ENCODE measurements around the gene NUTF2. TPM values are rescaled to one million over a fixed set of nuclear protein-coding genes. Genes with fewer than 3 reads are reported as not detected.

NUTF2 gene
- total RNA-seq, 1 experiment from 2014 or later, result 145 TPM

- Histone ChIP-seq H3K79me2 (ENCODE audit: insufficient read depth, low read length) (peaks cover 72% of the 10 kb centered on the region), H3K4me2 (ENCODE audit: low read length) (peak overlapping the region; percentile 82), H3K27me3 (ENCODE audit: insufficient read depth, low read length) (no peaks in the 10 kb centered on the region), H3K9ac (ENCODE audit: low read length) (peak overlapping the region; percentile 93), H3K27ac (ENCODE audit: low read depth, low read length) (peak overlapping the region; percentile 83), H3K36me3 (ENCODE audit: control insufficient read depth in 1 of 2, insufficient read depth in 2 of 2, low read length in 2 of 2) (peaks cover 4 to 6% of the 10 kb centered on the region in 2 experiments; a peak in 2 of 4 replicates), H2AFZ (ENCODE audit: low read depth, low read length, poor library complexity, severe bottlenecking) (no peak overlapping the region), H3K9me2 (ENCODE audit: insufficient read depth) (no peaks in the 10 kb centered on the region), H3K4me1 (ENCODE audit: control insufficient read depth in 1 of 2, insufficient read depth in 2 of 2, low read length in 2 of 2) (peaks cover 15 to 37% of the 10 kb centered on the region in 2 experiments), H4K20me1 (ENCODE audit: insufficient read depth) (peaks cover 4% of the 10 kb centered on the region; the same call in 1 of the 2 replicates), H3K4me3 (replicated peaks in 1 of 2; ENCODE audit: low read depth in 1 of 2, low read length in 2 of 2) (peak overlapping the region; percentile 83 to 96), H3K9me3 (ENCODE audit: control insufficient read depth in 1 of 2, insufficient read depth in 1 of 2, low read depth in 1 of 2, low read length in 2 of 2) (no peaks in the 10 kb centered on the region)
- DNase-seq (ENCODE audit: low read depth, low spot score) (no peak), ATAC-seq (no peak)
- ChIA-PET POLR2A (no interaction called here), RAD21 (ENCODE audit: low non-redundant PET in 1 of 2, low total read pairs in 2 of 2, uncharacterized antibody in 2 of 2, unreplicated experiment in 2 of 2) (no interaction called here), CTCF (no interaction called here)
- intact Hi-C loops (cut with micrococcal nuclease), result no loop called here
- TF ChIP-seq POLR2A (IDR thresholded peaks at IDR 0.05; ENCODE audit: borderline replicate concordance, extremely low read depth, insufficient read depth, insufficient read length) (no peak), SIN3A (IDR thresholded peaks at IDR 0.05; ENCODE audit: low read depth) (no peak), EZH2 (IDR thresholded peaks at IDR 0.05) (no peak), CEBPB (IDR thresholded peaks at IDR 0.05; ENCODE audit: low read depth) (no peak), FOSL1 (IDR thresholded peaks at IDR 0.05; ENCODE audit: low read depth) (no peak), CBX3 (IDR thresholded peaks at IDR 0.05; ENCODE audit: low read depth) (no peak), SP1 (IDR thresholded peaks at IDR 0.05; ENCODE audit: low read depth) (no peak), EGR1 (IDR thresholded peaks at IDR 0.05; ENCODE audit: low read depth) (no peak)
- TF ChIP-seq, protein P1, sequence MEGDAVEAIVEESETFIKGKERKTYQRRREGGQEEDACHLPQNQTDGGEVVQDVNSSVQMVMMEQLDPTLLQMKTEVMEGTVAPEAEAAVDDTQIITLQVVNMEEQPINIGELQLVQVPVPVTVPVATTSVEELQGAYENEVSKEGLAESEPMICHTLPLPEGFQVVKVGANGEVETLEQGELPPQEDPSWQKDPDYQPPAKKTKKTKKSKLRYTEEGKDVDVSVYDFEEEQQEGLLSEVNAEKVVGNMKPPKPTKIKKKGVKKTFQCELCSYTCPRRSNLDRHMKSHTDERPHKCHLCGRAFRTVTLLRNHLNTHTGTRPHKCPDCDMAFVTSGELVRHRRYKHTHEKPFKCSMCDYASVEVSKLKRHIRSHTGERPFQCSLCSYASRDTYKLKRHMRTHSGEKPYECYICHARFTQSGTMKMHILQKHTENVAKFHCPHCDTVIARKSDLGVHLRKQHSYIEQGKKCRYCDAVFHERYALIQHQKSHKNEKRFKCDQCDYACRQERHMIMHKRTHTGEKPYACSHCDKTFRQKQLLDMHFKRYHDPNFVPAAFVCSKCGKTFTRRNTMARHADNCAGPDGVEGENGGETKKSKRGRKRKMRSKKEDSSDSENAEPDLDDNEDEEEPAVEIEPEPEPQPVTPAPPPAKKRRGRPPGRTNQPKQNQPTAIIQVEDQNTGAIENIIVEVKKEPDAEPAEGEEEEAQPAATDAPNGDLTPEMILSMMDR (IDR thresholded peaks at IDR 0.05 in 2 of 3, conservative IDR thresholded peaks at IDR 0.05 in 1 of 3; ENCODE audit: borderline replicate concordance in 1 of 3, insufficient read depth in 1 of 3, low read depth in 2 of 3, low read length in 2 of 3), result no peak
- no TSS peak for BruUV-seq (replicated peaks)
These were observed 1.4 kb downstream of the NUTF2 start for GRCh38 chr16:67848118-67848517.

DNA sequence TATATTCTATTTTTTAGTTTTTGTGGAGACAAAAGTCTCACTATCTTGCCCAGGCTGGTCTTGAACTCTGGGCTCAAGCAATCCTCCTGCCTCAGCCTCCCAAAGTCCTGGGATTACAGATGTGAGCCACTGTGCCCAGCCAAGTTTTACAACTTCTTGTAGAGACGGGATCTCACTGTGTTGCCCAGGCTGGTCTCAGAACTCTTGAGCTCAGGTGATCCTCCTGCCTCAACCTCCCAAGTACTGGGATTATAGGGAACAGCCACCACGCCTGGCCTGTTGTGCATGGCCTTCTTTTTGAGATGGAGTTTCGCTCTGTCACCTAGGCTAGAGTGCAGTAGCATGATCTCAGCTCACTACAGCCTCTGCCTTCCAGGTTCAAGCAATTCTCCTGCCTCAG is 6.9 kb downstream of the NUTF2 start:
- RAD21 ChIA-PET (ENCODE audit: low non-redundant PET in 1 of 2, low total read pairs in 2 of 2, uncharacterized antibody in 2 of 2, unreplicated experiment in 2 of 2), result no interaction called here
- Histone ChIP-seq H3K36me3 (ENCODE audit: control insufficient read depth in 1 of 2, insufficient read depth in 2 of 2, low read length in 2 of 2) (peaks cover 4 to 10% of the 10 kb centered on the region in 2 experiments; a peak in 2 of 4 replicates), H3K27me3 (ENCODE audit: insufficient read depth, low read length) (no peaks in the 10 kb centered on the region), H3K9ac (ENCODE audit: low read length) (no peak overlapping the region), H4K20me1 (ENCODE audit: insufficient read depth) (peaks cover 8% of the 10 kb centered on the region; the same call in 1 of the 2 replicates), H3K79me2 (ENCODE audit: insufficient read depth, low read length) (peaks cover 98% of the 10 kb centered on the region), H3K9me3 (ENCODE audit: control insufficient read depth in 1 of 2, insufficient read depth in 1 of 2, low read depth in 1 of 2, low read length in 2 of 2) (no peaks in the 10 kb centered on the region), H3K27ac (ENCODE audit: low read depth, low read length) (no peak overlapping the region), H3K4me1 (ENCODE audit: control insufficient read depth in 1 of 2, insufficient read depth in 2 of 2, low read length in 2 of 2) (peaks cover 9 to 25% of the 10 kb centered on the region in 2 experiments; a peak in 3 of 4 replicates), H3K9me2 (ENCODE audit: insufficient read depth) (no peaks in the 10 kb centered on the region), H2AFZ (ENCODE audit: low read depth, low read length, poor library complexity, severe bottlenecking) (no peak overlapping the region), H3K4me3 (replicated peaks in 1 of 2; ENCODE audit: low read depth in 1 of 2, low read length in 2 of 2) (no peak overlapping the region), H3K4me2 (ENCODE audit: low read length) (no peak overlapping the region)
- intact Hi-C loops (cut with micrococcal nuclease), result no loop called here
- CTCF ChIA-PET, result no interaction called here
- no TSS peak for BruUV-seq (replicated peaks)
- no peak for DNase-seq (ENCODE audit: low read depth, low spot score)
- POLR2A ChIA-PET, result no interaction called here
- no peak for ATAC-seq
- TF ChIP-seq SIN3A (IDR thresholded peaks at IDR 0.05; ENCODE audit: low read depth) (no peak), FOSL1 (IDR thresholded peaks at IDR 0.05; ENCODE audit: low read depth) (no peak), CBX3 (IDR thresholded peaks at IDR 0.05; ENCODE audit: low read depth) (no peak), RAD21 (IDR thresholded peaks at IDR 0.05; ENCODE audit: low read depth) (no peak), CEBPB (IDR thresholded peaks at IDR 0.05; ENCODE audit: low read depth) (no peak), YY1 (IDR thresholded peaks at IDR 0.05; ENCODE audit: extremely low read depth, insufficient replicate concordance, low read depth, low read length) (no peak), SRF (IDR thresholded peaks at IDR 0.05; ENCODE audit: low read depth) (no peak), POLR2A (IDR thresholded peaks at IDR 0.05; ENCODE audit: borderline replicate concordance, extremely low read depth, insufficient read depth, insufficient read length) (no peak), JUND (IDR thresholded peaks at IDR 0.05) (no peak), EZH2phosphoT487 (IDR thresholded peaks at IDR 0.05; ENCODE audit: borderline replicate concordance) (no peak), SP1 (IDR thresholded peaks at IDR 0.05; ENCODE audit: low read depth) (no peak), ELF1 (IDR thresholded peaks at IDR 0.05; ENCODE audit: borderline replicate concordance, low read depth) (no peak)
- TF ChIP-seq, protein P2, sequence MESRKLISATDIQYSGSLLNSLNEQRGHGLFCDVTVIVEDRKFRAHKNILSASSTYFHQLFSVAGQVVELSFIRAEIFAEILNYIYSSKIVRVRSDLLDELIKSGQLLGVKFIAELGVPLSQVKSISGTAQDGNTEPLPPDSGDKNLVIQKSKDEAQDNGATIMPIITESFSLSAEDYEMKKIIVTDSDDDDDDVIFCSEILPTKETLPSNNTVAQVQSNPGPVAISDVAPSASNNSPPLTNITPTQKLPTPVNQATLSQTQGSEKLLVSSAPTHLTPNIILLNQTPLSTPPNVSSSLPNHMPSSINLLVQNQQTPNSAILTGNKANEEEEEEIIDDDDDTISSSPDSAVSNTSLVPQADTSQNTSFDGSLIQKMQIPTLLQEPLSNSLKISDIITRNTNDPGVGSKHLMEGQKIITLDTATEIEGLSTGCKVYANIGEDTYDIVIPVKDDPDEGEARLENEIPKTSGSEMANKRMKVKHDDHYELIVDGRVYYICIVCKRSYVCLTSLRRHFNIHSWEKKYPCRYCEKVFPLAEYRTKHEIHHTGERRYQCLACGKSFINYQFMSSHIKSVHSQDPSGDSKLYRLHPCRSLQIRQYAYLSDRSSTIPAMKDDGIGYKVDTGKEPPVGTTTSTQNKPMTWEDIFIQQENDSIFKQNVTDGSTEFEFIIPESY (IDR thresholded peaks at IDR 0.05; ENCODE audit: extremely low read depth, insufficient replicate concordance, low read length), result no peak
- TF ChIP-seq, protein P3, sequence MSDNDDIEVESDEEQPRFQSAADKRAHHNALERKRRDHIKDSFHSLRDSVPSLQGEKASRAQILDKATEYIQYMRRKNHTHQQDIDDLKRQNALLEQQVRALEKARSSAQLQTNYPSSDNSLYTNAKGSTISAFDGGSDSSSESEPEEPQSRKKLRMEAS (IDR thresholded peaks at IDR 0.05), result no peak
- TF ChIP-seq, protein P4, sequence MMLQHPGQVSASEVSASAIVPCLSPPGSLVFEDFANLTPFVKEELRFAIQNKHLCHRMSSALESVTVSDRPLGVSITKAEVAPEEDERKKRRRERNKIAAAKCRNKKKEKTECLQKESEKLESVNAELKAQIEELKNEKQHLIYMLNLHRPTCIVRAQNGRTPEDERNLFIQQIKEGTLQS (IDR thresholded peaks at IDR 0.05), result no peak
